Endothelial cell of umbilical vein (primary cell): ENCODE results near the gene LGALS8. TPM values are rescaled to one million over a fixed set of nuclear protein-coding genes. Genes with fewer than 3 reads are reported as not detected.

ENCODE experiments used
- BruUV-seq: library from RNA; stranded (reverse); fragments of 400-500 nt; replicated peaks from 2 replicates; lab custom pipeline; 2021; lab: Mats Ljungman, UMichigan
- CTCF ChIA-PET: fragments of 300-600, 350-600 bp; sonication (Branson Sonifier 250); formaldehyde crosslinking; loops from one replicate; lab custom pipeline; 2021; ENCODE audit warnings: antibody characterized with exemption, inconsistent platforms; lab: Charles Lee
- POLR2A ChIA-PET: fragments of 300-600, 350-600 bp; sonication (Branson Sonifier 250); formaldehyde crosslinking; loops from one replicate; lab custom pipeline; 2021; ENCODE audit warnings: antibody characterized with exemption, inconsistent platforms; lab: Charles Lee
- DNase-seq: peaks from one replicate; pipeline ENCODE4 v3.0.0-alpha.2; 2011; ENCODE audit warnings: low read depth, low spot score
- FAIRE-seq: peaks from 2 replicates; lab custom pipeline; 2011; peaks lifted over from hg19 to GRCh38; lab: Jason Lieb, UNC
- H2AFZ ChIP-seq: 2 replicates; pipeline ENCODE4 v1.6.0; 2012; ENCODE audit warnings: low read depth, low read length, control low read depth, inconsistent platforms
- H3K27ac ChIP-seq: 2 replicates; pipeline ENCODE4 v1.5.1; 2011; ENCODE audit warnings: low read depth, mild to moderate bottlenecking, control low read depth, low read length, moderate library complexity; ENCODE audit not compliant: insufficient read depth
- H3K27me3 ChIP-seq, 2 experiments: 2 replicates each; pipeline versions ENCODE4 v1.6.0 to v1.6.1; 2011; ENCODE audit warnings: low read length in 2 of 2, mixed read lengths in 1 of 2; ENCODE audit not compliant: control insufficient read depth in 2 of 2, insufficient read depth in 2 of 2
- H3K36me3 ChIP-seq, 2 experiments: 2 replicates in 1 of 2; 3 replicates in 1 of 2; pipeline ENCODE4 v1.5.1; 2011; ENCODE audit warnings: low read length in 2 of 2, mild to moderate bottlenecking in 1 of 2, moderate library complexity in 1 of 2; ENCODE audit not compliant: control insufficient read depth in 2 of 2, insufficient read depth in 2 of 2; ENCODE audit errors: extremely low read depth in 1 of 2
- H3K4me1 ChIP-seq: 3 replicates; pipeline ENCODE4 v1.5.1; 2011; ENCODE audit warnings: mild to moderate bottlenecking, low read length; ENCODE audit not compliant: control insufficient read depth, insufficient read depth; ENCODE audit errors: extremely low read depth
- H3K4me2 ChIP-seq: 2 replicates; pipeline ENCODE4 v1.6.1; 2011; ENCODE audit warnings: low read length, control low read depth, mixed read lengths; ENCODE audit not compliant: insufficient read depth
- H3K4me3 ChIP-seq, 3 experiments: fragments of 200-600 bp in 1 of 3; sonication (generic), shearing (Covaris generic) in 1 of 3; replicated peaks in 1 of 3; 2 replicates each; pipeline ENCODE4 v1.5.1; 2011 to 2016; ENCODE audit warnings: control low read depth in 3 of 3, low read length in 3 of 3, mild to moderate bottlenecking in 2 of 3, inconsistent platforms in 1 of 3, low read depth in 1 of 3, moderate library complexity in 1 of 3; ENCODE audit not compliant: insufficient read depth in 1 of 3
- H3K79me2 ChIP-seq: 2 replicates; pipeline ENCODE4 v1.6.0; 2012; ENCODE audit warnings: low read length, inconsistent platforms; ENCODE audit not compliant: control insufficient read depth, insufficient read depth
- H3K9ac ChIP-seq: replicated peaks from 2 replicates; pipeline ENCODE3; 2011; ENCODE audit warnings: low read length, control low read depth; ENCODE audit not compliant: insufficient read depth; ENCODE audit errors: extremely low read depth
- H3K9me1 ChIP-seq: replicated peaks from 3 replicates; pipeline ENCODE4 v1.6.0; 2011; ENCODE audit warnings: mild to moderate bottlenecking, low read length; ENCODE audit not compliant: control insufficient read depth, insufficient read depth; ENCODE audit errors: extremely low read depth
- H3K9me3 ChIP-seq: replicated peaks from 2 replicates; pipeline ENCODE4 v1.5.1; 2012; ENCODE audit warnings: low read length, inconsistent platforms; ENCODE audit not compliant: control insufficient read depth, insufficient read depth
- H4K20me1 ChIP-seq: replicated peaks from 2 replicates; pipeline ENCODE3; 2011; ENCODE audit warnings: mild to moderate bottlenecking, low read length; ENCODE audit not compliant: control insufficient read depth, insufficient read depth; ENCODE audit errors: extremely low read depth
- EZH2 ChIP-seq: IDR thresholded peaks from 2 replicates; pipeline ENCODE4 v1.6.1; 2012; ENCODE audit warnings: borderline replicate concordance, low read depth, mild to moderate bottlenecking, moderate library complexity, low read length, inconsistent platforms; ENCODE audit not compliant: severe bottlenecking
- FOS ChIP-seq: IDR thresholded peaks from 2 replicates; pipeline ENCODE4 v1.6.1; 2011; ENCODE audit warnings: mild to moderate bottlenecking, low read length, moderate library complexity, borderline replicate concordance; ENCODE audit not compliant: insufficient read depth
- GATA2 ChIP-seq: IDR thresholded peaks from 2 replicates; pipeline ENCODE4 v1.7.0; 2011; ENCODE audit warnings: low read depth, mild to moderate bottlenecking, moderate library complexity, mixed read lengths, low read length; ENCODE audit not compliant: insufficient read length, insufficient read depth
- JUN ChIP-seq: IDR thresholded peaks from 2 replicates; pipeline ENCODE4 v1.6.1; 2011; ENCODE audit warnings: borderline replicate concordance, low read depth; ENCODE audit not compliant: insufficient read length, insufficient read depth
- MYC ChIP-seq: IDR thresholded peaks from one replicate; pipeline ENCODE4 v1.6.1; 2011; ENCODE audit warnings: mild to moderate bottlenecking, low read depth, low read length
- POLR2A ChIP-seq: IDR thresholded peaks from 2 replicates; pipeline ENCODE4 v1.6.1; 2012; ENCODE audit warnings: low read depth, mild to moderate bottlenecking, control low read depth, low read length
- POLR2AphosphoS5 ChIP-seq: IDR thresholded peaks from 2 replicates; pipeline ENCODE4 v1.6.1; 2012; ENCODE audit warnings: low read depth, mild to moderate bottlenecking, control low read depth, low read length, moderate library complexity; ENCODE audit not compliant: insufficient read depth
- dilution Hi-C: fragments of 300-500 bp; cut with MboI; formaldehyde crosslinking; loops from one replicate; pipeline ENCODE4 v1.15.0; 2019; ENCODE audit warnings: low sequenced_read_pairs; ENCODE audit not compliant: extremely low pct_ligation_motif_present
- intact Hi-C: fragments of 100-400 bp; cut with micrococcal nuclease; formaldehyde crosslinking; loops from one replicate; pipeline ENCODE4 v1.10.0; 2022
- polyA plus RNA-seq, 4 experiments: library from polyadenylated mRNA; depleted of rRNA in 3 of 4; stranded (reverse) in 3 of 4; unstranded in 1 of 4; fragments of >200 nt; gene quantifications; 2 replicates each; pipeline versions ENCODE4 v1.2.1 to v1.2.3, GENCODE V29; 2011 to 2012; ENCODE audit warnings: missing spikeins in 1 of 4
- total RNA-seq: library from RNA; stranded (reverse); gene quantifications from 2 replicates; pipeline ENCODE4 v1.2.3, GENCODE V29; 2021
- TF ChIP-seq, protein P1 (sequence below): IDR thresholded peaks from 2 replicates; pipeline ENCODE4 v1.6.1; 2011; ENCODE audit not compliant: insufficient read depth, insufficient read length
- TF ChIP-seq, protein P2 (sequence below), 2 donors: IDR thresholded peaks; 1 replicate in 1 of 2; 2 replicates in 1 of 2; pipeline ENCODE4 v1.5.1; 2011; ENCODE audit warnings: low read length in 2 of 2, mild to moderate bottlenecking in 2 of 2, moderate library complexity in 2 of 2, control low read depth in 1 of 2, inconsistent platforms in 1 of 2, low read depth in 1 of 2; ENCODE audit not compliant: insufficient read depth in 1 of 2; ENCODE audit errors: extremely low read depth in 1 of 2

Gene LGALS8
- total and polyA plus RNA-seq, 2 donors (not counting 3 experiments of a cell fraction or from before 2014, with no cell fraction given) = 45.6 to 49.9 TPM

DNA sequence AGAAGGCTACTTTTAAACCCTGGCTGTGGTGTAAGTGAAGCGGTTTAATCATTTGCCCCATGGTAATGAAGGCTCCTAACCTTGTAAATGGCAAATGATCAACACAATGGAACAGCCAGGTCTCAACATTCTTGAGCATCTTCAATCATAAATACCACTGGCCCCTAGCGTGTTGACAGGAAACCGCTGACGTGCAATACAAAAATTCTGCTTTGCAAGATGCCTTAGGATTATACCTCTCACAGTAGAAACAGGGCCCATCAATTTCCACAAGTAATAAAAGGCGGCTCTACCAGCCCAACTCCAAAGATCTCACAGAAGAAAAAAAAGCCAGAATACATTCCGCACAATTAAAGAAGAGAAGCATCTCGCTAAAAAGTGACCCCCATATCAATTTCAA is 32.8 kb downstream of the LGALS8 start:
- POLR2A ChIA-PET = no interaction called here

More for the DNA sequence above, 32.8 kb downstream of the LGALS8 start:
- CTCF ChIA-PET = no interaction called here
- Histone ChIP-seq H3K9me3 (no peaks in the 10 kb centered on the region), H3K36me3 (peaks cover 39 to 43% of the 10 kb centered on the region in 2 experiments), H3K4me2 (no peak overlapping the region), H3K4me1 (no peaks in the 10 kb centered on the region), H3K27me3 (no peaks in the 10 kb centered on the region), H3K9ac (no peak overlapping the region), H4K20me1 (no peaks in the 10 kb centered on the region), H3K27ac (no peak overlapping the region), H3K9me1 (no peaks in the 10 kb centered on the region), H3K79me2 (no peaks in the 10 kb centered on the region), H2AFZ (no peak overlapping the region), H3K4me3 (no peak overlapping the region)
- BruUV-seq = no TSS peak
- dilution Hi-C loops (no loop called here), intact Hi-C loops (no loop called here)
- TF ChIP-seq EZH2 (no peak), FOS (no peak), MYC (no peak), POLR2A (no peak), JUN (no peak), GATA2 (no peak), POLR2AphosphoS5 (no peak)
- TF ChIP-seq, protein P1, sequence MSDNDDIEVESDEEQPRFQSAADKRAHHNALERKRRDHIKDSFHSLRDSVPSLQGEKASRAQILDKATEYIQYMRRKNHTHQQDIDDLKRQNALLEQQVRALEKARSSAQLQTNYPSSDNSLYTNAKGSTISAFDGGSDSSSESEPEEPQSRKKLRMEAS = no peak
- TF ChIP-seq, protein P2, sequence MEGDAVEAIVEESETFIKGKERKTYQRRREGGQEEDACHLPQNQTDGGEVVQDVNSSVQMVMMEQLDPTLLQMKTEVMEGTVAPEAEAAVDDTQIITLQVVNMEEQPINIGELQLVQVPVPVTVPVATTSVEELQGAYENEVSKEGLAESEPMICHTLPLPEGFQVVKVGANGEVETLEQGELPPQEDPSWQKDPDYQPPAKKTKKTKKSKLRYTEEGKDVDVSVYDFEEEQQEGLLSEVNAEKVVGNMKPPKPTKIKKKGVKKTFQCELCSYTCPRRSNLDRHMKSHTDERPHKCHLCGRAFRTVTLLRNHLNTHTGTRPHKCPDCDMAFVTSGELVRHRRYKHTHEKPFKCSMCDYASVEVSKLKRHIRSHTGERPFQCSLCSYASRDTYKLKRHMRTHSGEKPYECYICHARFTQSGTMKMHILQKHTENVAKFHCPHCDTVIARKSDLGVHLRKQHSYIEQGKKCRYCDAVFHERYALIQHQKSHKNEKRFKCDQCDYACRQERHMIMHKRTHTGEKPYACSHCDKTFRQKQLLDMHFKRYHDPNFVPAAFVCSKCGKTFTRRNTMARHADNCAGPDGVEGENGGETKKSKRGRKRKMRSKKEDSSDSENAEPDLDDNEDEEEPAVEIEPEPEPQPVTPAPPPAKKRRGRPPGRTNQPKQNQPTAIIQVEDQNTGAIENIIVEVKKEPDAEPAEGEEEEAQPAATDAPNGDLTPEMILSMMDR (IDR thresholded peaks at IDR 0.05; ENCODE audit: extremely low read depth in 1 of 2, insufficient read depth in 1 of 2, low read depth in 1 of 2, low read length in 2 of 2) = no peak
- FAIRE-seq (no peak), DNase-seq (no peak)
